Measurements from ENCODE around the gene TSEN2.
"Not testable (repeated sequence)": the region's sequence is repeated elsewhere in the genome, so short reads cannot be mapped to it uniquely, and the experiment has no call there.

TSEN2 gene

GRCh38 chr3:12465151-12465835 is 19.0 kb upstream of the TSEN2 start:
- H3K4me1 ChIP-seq (ENCODE audit: control insufficient read depth, insufficient read depth, low read length, poor library complexity, severe bottlenecking) = peaks cover 9% of the 10 kb centered on the region
- H3K36me3 ChIP-seq (ENCODE audit: control insufficient read depth, insufficient read depth, low read length) = no peaks in the 10 kb centered on the region
- H3K27ac ChIP-seq (ENCODE audit: low read depth, low read length, severe bottlenecking) = no peak overlapping the region
- 94 to 100% methylated on average over 4 to 10 of the region's 18 CpGs for WGBS, 2 experiments (ENCODE audit: insufficient coverage in 2 of 2)
- H3K9me3 ChIP-seq (ENCODE audit: control insufficient read depth, low read length) = no peaks in the 10 kb centered on the region
- H3K4me3 ChIP-seq (ENCODE audit: extremely low read depth, insufficient read depth, low read length, poor library complexity, severe bottlenecking) = no peak overlapping the region

- Histone ChIP-seq H3K36me3 (ENCODE audit: control insufficient read depth, insufficient read depth, low read length) (no peaks in the 10 kb centered on the region), H3K4me3 (ENCODE audit: extremely low read depth, insufficient read depth, low read length, poor library complexity, severe bottlenecking) (no peak overlapping the region), H3K4me1 (ENCODE audit: control insufficient read depth, insufficient read depth, low read length, poor library complexity, severe bottlenecking) (peaks cover 8% of the 10 kb centered on the region), H3K9me3 (ENCODE audit: control insufficient read depth, low read length) (no peaks in the 10 kb centered on the region), H3K27ac (ENCODE audit: low read depth, low read length, severe bottlenecking) (no peak overlapping the region)
- WGBS, 2 experiments (ENCODE audit: insufficient coverage in 2 of 2) = 35 to 77% methylated on average over 2 to 4 of the region's 4 CpGs
Observed at GRCh38 chr3:12465836-12466225, 18.4 kb upstream of the TSEN2 start.

DNA sequence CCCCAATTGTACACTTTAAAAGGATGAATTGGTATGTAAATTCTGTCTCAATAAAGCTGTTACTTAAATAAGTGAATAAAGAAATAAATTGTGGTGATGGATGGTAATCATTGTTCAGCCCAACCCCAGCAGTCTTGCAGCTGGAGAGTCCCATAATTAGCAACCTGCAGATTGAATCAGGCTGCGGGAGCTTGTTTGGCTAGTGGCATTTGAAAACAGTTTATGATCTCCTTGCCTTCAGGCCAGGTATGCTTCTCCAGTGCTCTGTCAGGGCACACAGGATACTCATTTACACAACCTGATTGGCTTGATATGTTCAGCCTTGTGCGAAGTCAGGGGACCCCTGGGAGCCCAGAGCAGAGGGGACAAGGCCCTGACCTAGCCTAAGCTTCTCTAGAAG is 16.5 kb upstream of the TSEN2 start:
- no peaks in the 10 kb centered on the region for H3K4me1 ChIP-seq (ENCODE audit: control insufficient read depth, insufficient read depth, low read length, poor library complexity, severe bottlenecking)
- H3K36me3 ChIP-seq (ENCODE audit: control insufficient read depth, insufficient read depth, low read length) = no peaks in the 10 kb centered on the region
- no peaks in the 10 kb centered on the region for H3K9me3 ChIP-seq (ENCODE audit: control insufficient read depth, low read length)
- H3K27ac ChIP-seq (ENCODE audit: low read depth, low read length, severe bottlenecking) = no peak overlapping the region
- WGBS, 2 experiments (ENCODE audit: insufficient coverage in 2 of 2) = 89 to 100% methylated on average over 1 of the region's 2 CpGs
- no peak overlapping the region for H3K4me3 ChIP-seq (ENCODE audit: extremely low read depth, insufficient read depth, low read length, poor library complexity, severe bottlenecking)

GRCh38 chr3:12468276-12468675 is 16.0 kb upstream of the TSEN2 start:
- 88 to 94% methylated on average over 5 of the region's 6 CpGs for WGBS, 2 experiments (ENCODE audit: insufficient coverage in 2 of 2)
- no peak overlapping the region for H3K4me3 ChIP-seq (ENCODE audit: extremely low read depth, insufficient read depth, low read length, poor library complexity, severe bottlenecking)
- H3K36me3 ChIP-seq (ENCODE audit: control insufficient read depth, insufficient read depth, low read length) = no peaks in the 10 kb centered on the region
- H3K4me1 ChIP-seq (ENCODE audit: control insufficient read depth, insufficient read depth, low read length, poor library complexity, severe bottlenecking) = no peaks in the 10 kb centered on the region
- H3K9me3 ChIP-seq (ENCODE audit: control insufficient read depth, low read length) = no peaks in the 10 kb centered on the region
- H3K27ac ChIP-seq (ENCODE audit: low read depth, low read length, severe bottlenecking) = no peak overlapping the region

DNA sequence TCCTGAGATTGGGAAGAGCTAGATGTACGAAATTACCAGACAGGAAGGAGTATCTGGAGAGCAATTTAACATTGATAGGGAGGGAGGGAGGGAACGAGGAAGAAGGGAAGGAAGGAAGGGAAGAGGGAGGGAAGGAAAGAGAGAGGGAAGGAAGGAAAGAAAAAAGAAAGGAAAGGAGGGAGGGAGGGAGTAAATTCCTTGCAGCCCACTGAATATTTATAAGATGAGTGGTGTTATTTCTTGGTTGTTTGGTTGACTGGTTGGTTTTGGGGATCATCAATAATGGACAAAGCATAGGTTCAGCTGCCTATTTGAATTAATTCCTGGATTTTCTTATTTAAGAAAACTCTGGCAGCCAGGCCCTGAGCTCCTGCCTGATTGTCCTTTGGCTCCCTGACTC is 15.5 kb upstream of the TSEN2 start:
- WGBS, 2 experiments (ENCODE audit: insufficient coverage in 2 of 2) = 69 to 94% methylated on average over 2 of the region's 2 CpGs
- H3K36me3 ChIP-seq (ENCODE audit: control insufficient read depth, insufficient read depth, low read length) = no peaks in the 10 kb centered on the region
- no peak overlapping the region for H3K27ac ChIP-seq (ENCODE audit: low read depth, low read length, severe bottlenecking)
- no peak overlapping the region for H3K4me3 ChIP-seq (ENCODE audit: extremely low read depth, insufficient read depth, low read length, poor library complexity, severe bottlenecking)
- no peaks in the 10 kb centered on the region for H3K9me3 ChIP-seq (ENCODE audit: control insufficient read depth, low read length)
- H3K4me1 ChIP-seq (ENCODE audit: control insufficient read depth, insufficient read depth, low read length, poor library complexity, severe bottlenecking) = no peaks in the 10 kb centered on the region

- not testable (repeated sequence) for H3K9me3 ChIP-seq (ENCODE audit: control insufficient read depth, low read length); H3K36me3 ChIP-seq (ENCODE audit: control insufficient read depth, insufficient read depth, low read length)
- 66 to 67% methylated on average over 7 of the region's 7 CpGs for WGBS, 2 experiments (ENCODE audit: insufficient coverage in 2 of 2)
Observed at GRCh38 chr3:12469222-12469621, 15.1 kb upstream of the TSEN2 start.

DNA sequence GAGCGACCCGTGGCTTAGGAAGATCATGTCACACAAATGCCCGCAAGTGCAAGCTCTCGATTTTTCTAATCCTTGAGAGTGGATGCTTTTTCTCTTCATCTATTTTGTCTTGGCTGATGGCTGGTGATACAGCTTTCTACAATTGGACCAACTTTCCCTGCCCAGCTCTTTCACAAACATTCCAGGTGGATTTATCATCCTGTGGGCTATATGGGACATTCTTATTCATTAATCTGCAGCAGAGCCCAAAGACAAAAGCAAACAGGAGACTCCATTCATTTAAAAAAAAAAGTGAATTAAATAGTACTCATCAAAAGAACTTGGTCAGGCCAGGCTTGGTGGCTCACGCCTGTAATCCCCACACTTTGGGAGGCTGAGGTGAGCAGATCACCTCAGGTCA is 14.2 kb upstream of the TSEN2 start:
- WGBS, 2 experiments (ENCODE audit: insufficient coverage in 2 of 2) = 89 to 100% methylated on average over 2 to 5 of the region's 5 CpGs
- H3K4me1 ChIP-seq (ENCODE audit: control insufficient read depth, insufficient read depth, low read length, poor library complexity, severe bottlenecking) = no peaks in the 10 kb centered on the region
- no peaks in the 10 kb centered on the region for H3K36me3 ChIP-seq (ENCODE audit: control insufficient read depth, insufficient read depth, low read length)
- no peak overlapping the region for H3K27ac ChIP-seq (ENCODE audit: low read depth, low read length, severe bottlenecking)
- no peak overlapping the region for H3K4me3 ChIP-seq (ENCODE audit: extremely low read depth, insufficient read depth, low read length, poor library complexity, severe bottlenecking)
- no peaks in the 10 kb centered on the region for H3K9me3 ChIP-seq (ENCODE audit: control insufficient read depth, low read length)

More at GRCh38 chr3:12469222-12469621, 15.1 kb upstream of the TSEN2 start:
- H3K4me1 ChIP-seq (ENCODE audit: control insufficient read depth, insufficient read depth, low read length, poor library complexity, severe bottlenecking); H3K27ac ChIP-seq (ENCODE audit: low read depth, low read length, severe bottlenecking); H3K4me3 ChIP-seq (ENCODE audit: extremely low read depth, insufficient read depth, low read length, poor library complexity, severe bottlenecking): not testable (repeated sequence)

GRCh38 chr3:12470680-12471079 is 13.6 kb upstream of the TSEN2 start:
- Histone ChIP-seq H3K27ac (ENCODE audit: low read depth, low read length, severe bottlenecking) (no peak overlapping the region), H3K4me3 (ENCODE audit: extremely low read depth, insufficient read depth, low read length, poor library complexity, severe bottlenecking) (no peak overlapping the region), H3K36me3 (ENCODE audit: control insufficient read depth, insufficient read depth, low read length) (no peaks in the 10 kb centered on the region), H3K9me3 (ENCODE audit: control insufficient read depth, low read length) (no peaks in the 10 kb centered on the region), H3K4me1 (ENCODE audit: control insufficient read depth, insufficient read depth, low read length, poor library complexity, severe bottlenecking) (no peaks in the 10 kb centered on the region)
- WGBS, 2 experiments (ENCODE audit: insufficient coverage in 2 of 2) = 89% methylated on average over 3 of the region's 3 CpGs

DNA sequence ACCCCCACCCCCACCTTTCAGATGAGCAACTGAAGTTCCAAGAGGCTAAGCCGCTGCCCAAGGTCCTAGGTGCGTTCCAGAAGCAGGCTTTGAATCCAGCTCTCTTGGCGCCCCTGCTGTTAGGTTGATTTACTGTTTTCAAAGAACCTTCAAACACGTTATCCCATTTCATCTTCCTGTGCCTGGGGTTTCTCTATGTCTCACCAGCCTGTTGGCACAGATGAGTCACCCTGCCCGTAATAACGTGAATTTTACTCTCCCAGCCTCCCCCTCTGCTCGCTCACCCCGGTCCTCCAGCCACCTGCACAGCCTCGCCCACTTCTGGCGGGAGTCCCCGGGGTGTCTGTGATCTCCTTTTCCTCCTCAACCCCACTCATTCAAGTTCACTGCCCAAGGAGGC is 13.0 kb upstream of the TSEN2 start:
- H3K4me3 ChIP-seq (ENCODE audit: extremely low read depth, insufficient read depth, low read length, poor library complexity, severe bottlenecking) = no peak overlapping the region
- peaks cover 3% of the 10 kb centered on the region for H3K4me1 ChIP-seq (ENCODE audit: control insufficient read depth, insufficient read depth, low read length, poor library complexity, severe bottlenecking)
- no peaks in the 10 kb centered on the region for H3K9me3 ChIP-seq (ENCODE audit: control insufficient read depth, low read length)
- H3K27ac ChIP-seq (ENCODE audit: low read depth, low read length, severe bottlenecking) = no peak overlapping the region
- WGBS, 2 experiments (ENCODE audit: insufficient coverage in 2 of 2) = 70 to 71% methylated on average over 5 to 10 of the region's 11 CpGs
- H3K36me3 ChIP-seq (ENCODE audit: control insufficient read depth, insufficient read depth, low read length) = no peaks in the 10 kb centered on the region

GRCh38 chr3:12472000-12472610 is 12.2 kb upstream of the TSEN2 start:
- Histone ChIP-seq H3K36me3 (ENCODE audit: control insufficient read depth, insufficient read depth, low read length) (no peaks in the 10 kb centered on the region), H3K27ac (ENCODE audit: low read depth, low read length, severe bottlenecking) (no peak overlapping the region), H3K9me3 (ENCODE audit: control insufficient read depth, low read length) (no peaks in the 10 kb centered on the region), H3K4me3 (ENCODE audit: extremely low read depth, insufficient read depth, low read length, poor library complexity, severe bottlenecking) (no peak overlapping the region), H3K4me1 (ENCODE audit: control insufficient read depth, insufficient read depth, low read length, poor library complexity, severe bottlenecking) (peaks cover 3% of the 10 kb centered on the region)
- 88 to 96% methylated on average over 8 to 10 of the region's 11 CpGs for WGBS, 2 experiments (ENCODE audit: insufficient coverage in 2 of 2)

- 80 to 82% methylated on average over 3 to 4 of the region's 5 CpGs for WGBS, 2 experiments (ENCODE audit: insufficient coverage in 2 of 2)
- Histone ChIP-seq H3K36me3 (ENCODE audit: control insufficient read depth, insufficient read depth, low read length) (no peaks in the 10 kb centered on the region), H3K4me1 (ENCODE audit: control insufficient read depth, insufficient read depth, low read length, poor library complexity, severe bottlenecking) (peaks cover 3% of the 10 kb centered on the region), H3K4me3 (ENCODE audit: extremely low read depth, insufficient read depth, low read length, poor library complexity, severe bottlenecking) (no peak overlapping the region), H3K9me3 (ENCODE audit: control insufficient read depth, low read length) (no peaks in the 10 kb centered on the region), H3K27ac (ENCODE audit: low read depth, low read length, severe bottlenecking) (no peak overlapping the region)
Observed at GRCh38 chr3:12472796-12473195, 11.5 kb upstream of the TSEN2 start.
